H9 (cell line): Measurements from ENCODE around the gene SLC35E4. TPM values are rescaled to one million over a fixed set of nuclear protein-coding genes. Genes with fewer than 3 reads are reported as not detected.

Experiments used
- DNase-seq: peaks from one replicate; pipeline ENCODE4 v3.0.0-alpha.2; 2017
- H2AFZ ChIP-seq: one replicate; pipeline ENCODE4 v1.6.1; 2013; ENCODE audit warnings: mild to moderate bottlenecking, low read length, control low read depth, moderate library complexity
- H2AK5ac ChIP-seq: 2 replicates; pipeline ENCODE4 v1.6.1; 2013; ENCODE audit warnings: low read length, control low read depth, mixed read lengths; ENCODE audit not compliant: insufficient read length
- H2BK120ac ChIP-seq: one replicate; pipeline ENCODE4 v1.6.1; 2013; ENCODE audit warnings: low read depth, mild to moderate bottlenecking, low read length, control low read depth, inconsistent platforms; ENCODE audit not compliant: poor library complexity, severe bottlenecking
- H2BK12ac ChIP-seq: 2 replicates; pipeline ENCODE4 v1.6.1; 2013; ENCODE audit warnings: low read length, control low read depth, mixed read lengths, low read depth; ENCODE audit not compliant: insufficient read length
- H2BK15ac ChIP-seq: 2 replicates; pipeline ENCODE4 v1.6.1; 2013; ENCODE audit warnings: low read depth, low read length, control low read depth
- H2BK20ac ChIP-seq: one replicate; pipeline ENCODE4 v1.6.1; 2013; ENCODE audit warnings: low read depth, mild to moderate bottlenecking, low read length, control low read depth, inconsistent platforms; ENCODE audit not compliant: poor library complexity, severe bottlenecking
- H2BK5ac ChIP-seq: 2 replicates; pipeline ENCODE4 v1.6.1; 2013; ENCODE audit warnings: low read length, control low read depth, mixed read lengths; ENCODE audit not compliant: insufficient read length
- H3K14ac ChIP-seq: 2 replicates; pipeline ENCODE4 v1.6.1; 2013; ENCODE audit warnings: low read length, control low read depth; ENCODE audit not compliant: insufficient read depth
- H3K18ac ChIP-seq: 2 replicates; pipeline ENCODE4 v1.6.1; 2013; ENCODE audit warnings: low read depth, mild to moderate bottlenecking, mixed read lengths, low read length, control low read depth; ENCODE audit not compliant: insufficient read length
- H3K23ac ChIP-seq: 2 replicates; pipeline ENCODE4 v1.6.1; 2013; ENCODE audit warnings: low read length, control low read depth, mixed read lengths, low read depth; ENCODE audit not compliant: insufficient read length
- H3K23me2 ChIP-seq: 2 replicates; pipeline ENCODE4 v1.6.1; 2013; ENCODE audit warnings: low read depth, mild to moderate bottlenecking, mixed read lengths, low read length, control low read depth; ENCODE audit not compliant: insufficient read length, poor library complexity, severe bottlenecking
- H3K27ac ChIP-seq: 2 replicates; pipeline ENCODE4 v1.5.1; 2013; ENCODE audit warnings: low read length, control low read depth, mixed read lengths, low read depth; ENCODE audit not compliant: insufficient read length
- H3K27me3 ChIP-seq: 2 replicates; pipeline ENCODE4 v1.6.1; 2013; ENCODE audit warnings: low read length, control low read depth, inconsistent platforms; ENCODE audit not compliant: insufficient read depth
- H3K4ac ChIP-seq: 2 replicates; pipeline ENCODE4 v1.6.1; 2013; ENCODE audit warnings: low read depth, mild to moderate bottlenecking, control low read depth, inconsistent platforms, low read length, moderate library complexity
- H3K4me1 ChIP-seq: 2 replicates; pipeline ENCODE4 v1.6.1; 2013; ENCODE audit warnings: low read length, control low read depth, inconsistent platforms; ENCODE audit not compliant: insufficient read depth
- H3K4me2 ChIP-seq: 2 replicates; pipeline ENCODE4 v1.6.1; 2013; ENCODE audit warnings: low read length, control low read depth, mixed read lengths; ENCODE audit not compliant: insufficient read length, insufficient read depth
- H3K56ac ChIP-seq: 2 replicates; pipeline ENCODE4 v1.6.1; 2013; ENCODE audit warnings: low read depth, mild to moderate bottlenecking, mixed read lengths, low read length, control low read depth; ENCODE audit not compliant: insufficient read length
- H3K79me1 ChIP-seq: 2 replicates; pipeline ENCODE4 v1.6.1; 2013; ENCODE audit warnings: low read depth, mild to moderate bottlenecking, moderate library complexity, low read length, control low read depth, inconsistent platforms; ENCODE audit not compliant: insufficient read depth, poor library complexity, severe bottlenecking
- H3K79me2 ChIP-seq: 2 replicates; pipeline ENCODE4 v1.6.1; 2013; ENCODE audit warnings: low read length, control low read depth, inconsistent platforms; ENCODE audit not compliant: insufficient read depth
- H3K9ac ChIP-seq: 2 replicates; pipeline ENCODE4 v1.6.1; 2013; ENCODE audit warnings: low read length, control low read depth, mixed read lengths; ENCODE audit not compliant: insufficient read length; ENCODE audit errors: extremely low read depth
- H3K9me3 ChIP-seq: one replicate; pipeline ENCODE4 v1.6.1; 2013; ENCODE audit warnings: low read depth, low read length, inconsistent platforms; ENCODE audit not compliant: control insufficient read depth
- H3T11ph ChIP-seq: one replicate; pipeline ENCODE4 v1.6.1; 2013; ENCODE audit warnings: mild to moderate bottlenecking, low read length, control low read depth, inconsistent platforms
- H4K20me1 ChIP-seq: one replicate; pipeline ENCODE4 v1.6.1; 2013; ENCODE audit not compliant: control insufficient read depth, insufficient read length, insufficient read depth
- H4K5ac ChIP-seq: 2 replicates; pipeline ENCODE4 v1.6.1; 2013; ENCODE audit warnings: low read depth, mild to moderate bottlenecking, mixed read lengths, low read length, control low read depth; ENCODE audit not compliant: insufficient read length
- H4K8ac ChIP-seq: replicated peaks from 2 replicates; pipeline ENCODE4 v1.6.1; 2013; ENCODE audit warnings: low read length, control low read depth, mixed read lengths, low read depth; ENCODE audit not compliant: insufficient read length
- H4K91ac ChIP-seq: 2 replicates; pipeline ENCODE4 v1.6.1; 2013; ENCODE audit warnings: low read depth, mild to moderate bottlenecking, moderate library complexity, mixed read lengths, low read length, control low read depth; ENCODE audit not compliant: insufficient read length
- H3K27ac Mint-ChIP-seq, 3 experiments: 2 replicates in 2 of 3; 3 replicates in 1 of 3; pipeline ENCODE4 v1.8.0; 2020 to 2021; ENCODE audit warnings: mixed read lengths in 3 of 3, mild to moderate bottlenecking in 1 of 3, moderate library complexity in 1 of 3
- H3K27me3 Mint-ChIP-seq: 2 replicates; pipeline ENCODE4 v1.8.0; 2021; ENCODE audit warnings: low read depth, mild to moderate bottlenecking, moderate library complexity, mixed read lengths
- H3K36me3 Mint-ChIP-seq, 3 experiments: 2 replicates in 2 of 3; 3 replicates in 1 of 3; pipeline ENCODE4 v1.8.0; 2020 to 2021; ENCODE audit warnings: low read depth in 3 of 3, mixed read lengths in 3 of 3; ENCODE audit not compliant: insufficient read depth in 1 of 3
- H3K4me1 Mint-ChIP-seq, 2 experiments: 2 replicates each; pipeline ENCODE4 v1.8.0; 2020; ENCODE audit warnings: mixed read lengths in 2 of 2
- H3K4me3 Mint-ChIP-seq, 2 experiments: 2 replicates in 1 of 2; 3 replicates in 1 of 2; pipeline ENCODE4 v1.8.0; 2020 to 2021; ENCODE audit warnings: mild to moderate bottlenecking in 2 of 2, mixed read lengths in 2 of 2, moderate library complexity in 1 of 2
- H3K9me3 Mint-ChIP-seq, 2 experiments: 2 replicates in 1 of 2; 3 replicates in 1 of 2; pipeline ENCODE4 v1.8.0; 2020; ENCODE audit warnings: mild to moderate bottlenecking in 2 of 2, mixed read lengths in 2 of 2, moderate library complexity in 1 of 2
- WGBS: extraction: QIAGEN DNeasy Blood & Tissue Kit; methylation state at CpG from one replicate; pipeline ENCODE4 v1.1.7; 2013; ENCODE audit warnings: missing lambda C conversion rate, low lambda C conversion rate, mixed read lengths; ENCODE audit not compliant: insufficient read length; ENCODE audit errors: extremely low coverage; 5-methylcytosine and 5-hydroxymethylcytosine counted together
- total RNA-seq: library from RNA; stranded (reverse); gene quantifications from 2 replicates; pipeline ENCODE4 v1.2.1, GENCODE V29; 2021
- TF ChIP-seq, protein P1 (sequence below): fragments of 200-600 bp; sonication (generic); conservative IDR thresholded peaks from 3 replicates; pipeline ENCODE4 v1.8.0; 2021; ENCODE audit warnings: antibody characterized with exemption, mild to moderate bottlenecking

SLC35E4 gene
- total RNA-seq, 1 experiment from 2014 or later = 3.7 TPM

DNA sequence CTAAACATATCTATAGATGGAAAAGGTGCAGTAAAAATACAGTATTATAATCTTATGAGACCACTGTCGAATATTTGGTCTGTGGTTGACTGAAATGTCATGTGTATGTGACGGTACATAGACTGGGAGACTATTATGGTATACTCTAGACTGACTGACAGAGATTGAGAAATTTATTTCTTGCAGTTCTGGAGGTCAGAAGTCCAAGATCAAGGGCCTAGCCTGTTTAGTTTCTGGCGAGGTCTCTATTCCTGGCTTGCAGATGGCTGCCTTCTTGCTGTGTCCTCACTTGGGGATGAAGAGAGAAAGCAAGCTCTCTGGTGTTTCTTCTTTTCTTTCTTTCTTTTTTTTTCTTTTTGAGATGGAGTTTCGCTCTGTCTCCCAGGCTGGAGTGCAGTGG is 51.8 kb downstream of the SLC35E4 start:
- Histone ChIP-seq H3K56ac (no peak overlapping the region), H3K18ac (no peak overlapping the region), H2BK15ac (no peak overlapping the region), H3K9me3 (no peaks in the 10 kb centered on the region), H3K4ac (no peak overlapping the region), H4K8ac (no peak overlapping the region), H4K20me1 (no peaks in the 10 kb centered on the region), H3K79me2 (no peaks in the 10 kb centered on the region), H3K27ac (no peak overlapping the region), H2BK12ac (no peak overlapping the region), H3K4me1 (no peaks in the 10 kb centered on the region), H2BK20ac (no peak overlapping the region), H3K9ac (no peak overlapping the region), H2BK120ac (no peak overlapping the region), H3K4me2 (no peak overlapping the region), H3T11ph (no peak overlapping the region), H3K79me1 (no peaks in the 10 kb centered on the region), H3K23me2 (no peaks in the 10 kb centered on the region), H4K5ac (no peak overlapping the region), H4K91ac (no peak overlapping the region), H2AK5ac (no peak overlapping the region), H2AFZ (no peak overlapping the region), H3K14ac (no peak overlapping the region), H3K23ac (no peak overlapping the region), H2BK5ac (no peak overlapping the region), H3K27me3 (no peaks in the 10 kb centered on the region)
- TF ChIP-seq, protein P1, sequence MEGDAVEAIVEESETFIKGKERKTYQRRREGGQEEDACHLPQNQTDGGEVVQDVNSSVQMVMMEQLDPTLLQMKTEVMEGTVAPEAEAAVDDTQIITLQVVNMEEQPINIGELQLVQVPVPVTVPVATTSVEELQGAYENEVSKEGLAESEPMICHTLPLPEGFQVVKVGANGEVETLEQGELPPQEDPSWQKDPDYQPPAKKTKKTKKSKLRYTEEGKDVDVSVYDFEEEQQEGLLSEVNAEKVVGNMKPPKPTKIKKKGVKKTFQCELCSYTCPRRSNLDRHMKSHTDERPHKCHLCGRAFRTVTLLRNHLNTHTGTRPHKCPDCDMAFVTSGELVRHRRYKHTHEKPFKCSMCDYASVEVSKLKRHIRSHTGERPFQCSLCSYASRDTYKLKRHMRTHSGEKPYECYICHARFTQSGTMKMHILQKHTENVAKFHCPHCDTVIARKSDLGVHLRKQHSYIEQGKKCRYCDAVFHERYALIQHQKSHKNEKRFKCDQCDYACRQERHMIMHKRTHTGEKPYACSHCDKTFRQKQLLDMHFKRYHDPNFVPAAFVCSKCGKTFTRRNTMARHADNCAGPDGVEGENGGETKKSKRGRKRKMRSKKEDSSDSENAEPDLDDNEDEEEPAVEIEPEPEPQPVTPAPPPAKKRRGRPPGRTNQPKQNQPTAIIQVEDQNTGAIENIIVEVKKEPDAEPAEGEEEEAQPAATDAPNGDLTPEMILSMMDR = no peak
- Mint-ChIP-seq H3K27ac (no peak overlapping the region), H3K27me3 (no peaks in the 10 kb centered on the region), H3K36me3 (no peaks in the 10 kb centered on the region), H3K4me1 (peaks cover 0 to 3% of the 10 kb centered on the region in 2 experiments; a peak in 1 of 4 replicates), H3K4me3 (no peak overlapping the region), H3K9me3 (no peaks in the 10 kb centered on the region)
- no peak for DNase-seq
- WGBS = no CpG with 5 or more reads among the region's 4 CpGs
